ENCODE results near the gene CORIN.
"Not testable (repeated sequence)": the region's sequence is repeated elsewhere in the genome, so short reads cannot be mapped to it uniquely, and the experiment has no call there.

The CORIN gene

GRCh38 chr4:47711646-47712045, 126.2 kb downstream of the CORIN start:
- H3K27ac ChIP-seq = no peak overlapping the region
- ChIA-PET CTCF (no interaction called here), POLR2A (ENCODE audit: low non-redundant PET) (no interaction called here)
- DNase-seq (ENCODE audit: low spot score) = no peak
- TF ChIP-seq CTCF (conservative IDR thresholded peaks at IDR 0.05; ENCODE audit: low read depth) = no peak

GRCh38 chr4:47711183-47711582, 126.7 kb downstream of the CORIN start:
- no peak overlapping the region for H3K27ac ChIP-seq
- ChIA-PET CTCF (interaction anchor here (0.6 kb wide), 1 partner anchor 11 kb away, joined by 4 read pairs; no protein-coding TSS in a partner anchor), POLR2A (ENCODE audit: low non-redundant PET) (no interaction called here)
- no peak for TF ChIP-seq CTCF (conservative IDR thresholded peaks at IDR 0.05; ENCODE audit: low read depth)
- no peak for DNase-seq (ENCODE audit: low spot score)

DNA sequence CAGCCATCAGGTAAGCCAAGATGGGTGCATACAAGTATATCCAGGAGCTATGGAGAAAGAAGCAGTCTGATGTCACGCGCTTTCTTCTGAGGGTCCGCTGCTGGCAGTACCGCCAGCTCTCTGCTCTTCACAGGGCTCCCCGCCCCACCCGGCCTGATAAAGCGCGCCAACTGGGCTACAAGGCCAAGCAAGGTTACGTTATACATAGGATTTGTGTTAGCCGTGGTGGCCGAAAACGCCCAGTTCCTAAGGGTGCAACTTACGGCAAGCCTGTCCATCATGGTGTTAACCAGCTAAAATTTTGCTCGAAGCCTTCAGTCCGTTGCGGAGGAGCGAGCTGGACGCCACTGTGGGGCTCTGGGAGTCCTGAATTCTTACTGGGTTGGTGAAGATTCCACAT, 131.5 kb downstream of the CORIN start:
- POLR2A ChIA-PET (ENCODE audit: low non-redundant PET); H3K27ac ChIP-seq; DNase-seq (ENCODE audit: low spot score): not testable (repeated sequence)
- CTCF ChIA-PET = interaction anchor here (0.6 to 1.0 kb wide), 4 partner anchors 13 to 240 kb away, joined by 3 to 4 read pairs (median 3); no protein-coding TSS in a partner anchor

- DNase-seq (ENCODE audit: low spot score) = peak; percentile 10
- ChIA-PET CTCF (interaction anchor here (0.6 to 1.5 kb wide), 9 partner anchors 14 to 729 kb away, joined by 3 to 7 read pairs (median 3); no protein-coding TSS in a partner anchor), POLR2A (ENCODE audit: low non-redundant PET) (no interaction called here)
- TF ChIP-seq CTCF (conservative IDR thresholded peaks at IDR 0.05; ENCODE audit: low read depth) = 0 out of 2 replicates have a peak, but pooled peaks have one; percentile 3
- H3K27ac ChIP-seq = no peak overlapping the region
Measured at GRCh38 chr4:47705326-47705981, 132.4 kb downstream of the CORIN start.

DNA sequence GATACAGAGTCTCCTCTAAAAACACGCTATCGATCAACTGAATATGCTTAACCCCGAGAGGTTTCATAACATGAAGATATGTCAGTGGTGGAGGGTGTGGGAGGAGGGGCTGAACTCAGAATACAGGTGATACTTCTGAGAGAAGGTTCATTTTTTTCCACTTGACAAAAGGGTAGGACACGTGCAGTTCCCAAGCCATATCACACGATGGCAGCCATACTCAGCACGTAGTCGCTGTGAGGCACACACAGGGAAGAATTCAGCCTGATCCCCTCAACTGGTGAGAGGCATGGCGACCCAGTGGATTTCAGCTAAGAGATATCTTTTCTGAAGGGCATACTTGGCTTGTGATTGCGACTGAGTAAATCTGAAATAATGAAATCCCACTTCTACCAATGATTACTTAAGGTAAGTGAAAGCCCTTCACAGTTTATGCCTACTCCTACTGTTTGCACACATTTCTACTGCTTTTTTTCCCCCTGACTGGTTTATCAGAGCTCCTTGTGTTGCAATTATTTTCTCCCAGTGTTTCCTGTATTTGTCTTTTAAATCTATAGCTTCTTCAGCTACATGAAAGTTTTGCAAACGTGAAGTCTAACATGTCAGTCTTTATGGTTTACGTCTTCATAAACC, 133.1 kb downstream of the CORIN start:
- peak; percentile 30; the same call in 1 of the 2 replicates for TF ChIP-seq CTCF (conservative IDR thresholded peaks at IDR 0.05; ENCODE audit: low read depth)
- POLR2A ChIA-PET (ENCODE audit: low non-redundant PET) = no interaction called here
- CTCF ChIA-PET = interaction anchor here (0.6 to 1.5 kb wide), 5 partner anchors 123 to 729 kb away, joined by 3 to 7 read pairs (median 3); no protein-coding TSS in a partner anchor
- DNase-seq (ENCODE audit: low spot score) = peak; percentile 30
- H3K27ac ChIP-seq = no peak overlapping the region

DNA sequence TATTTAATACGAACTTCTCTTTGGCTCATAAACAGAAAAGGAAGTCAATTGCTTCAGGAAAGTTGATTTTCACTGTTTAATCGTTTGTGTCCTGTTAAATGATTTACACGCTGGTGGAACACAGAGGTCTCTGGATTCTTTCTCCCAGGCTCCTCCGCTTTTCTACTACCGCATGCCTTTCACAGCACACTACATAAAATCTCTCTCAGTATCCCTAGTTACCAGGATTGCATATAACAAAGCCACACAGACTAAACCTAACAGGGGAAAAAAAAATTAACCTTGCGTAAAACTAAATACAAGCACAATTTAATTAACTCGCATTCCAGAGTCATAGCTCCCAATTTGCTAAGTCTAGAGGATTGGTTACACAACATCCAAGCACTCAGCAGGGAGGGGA, 133.9 kb downstream of the CORIN start:
- TF ChIP-seq CTCF (conservative IDR thresholded peaks at IDR 0.05; ENCODE audit: low read depth) = no peak
- H3K27ac ChIP-seq = no peak overlapping the region
- no peak for DNase-seq (ENCODE audit: low spot score)
- POLR2A ChIA-PET (ENCODE audit: low non-redundant PET) = no interaction called here
- CTCF ChIA-PET = no interaction called here

DNA sequence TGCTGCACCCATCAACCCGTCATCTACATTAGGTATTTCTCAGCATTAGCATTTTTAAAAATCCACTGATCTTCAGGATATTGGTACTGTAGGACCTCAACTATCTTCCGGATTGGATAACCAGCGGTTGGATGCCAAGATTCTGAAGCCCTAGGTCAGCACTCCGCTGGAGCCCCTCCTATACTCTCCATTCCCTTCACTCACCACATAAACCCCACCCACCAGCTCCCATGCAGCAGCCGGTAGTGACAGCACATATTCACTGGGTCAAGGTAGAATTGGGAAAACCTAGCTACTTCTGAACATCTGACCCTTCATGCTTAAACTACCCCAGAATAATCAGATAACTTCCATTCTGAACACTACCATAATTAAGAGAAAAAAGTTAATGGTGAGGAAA, 134.9 kb downstream of the CORIN start:
- POLR2A ChIA-PET (ENCODE audit: low non-redundant PET) = no interaction called here
- DNase-seq (ENCODE audit: low spot score) = no peak
- CTCF ChIA-PET = interaction anchor here (0.6 to 0.7 kb wide), 2 partner anchors 13 to 591 kb away, joined by 3 read pairs; no protein-coding TSS in a partner anchor
- H3K27ac ChIP-seq = no peak overlapping the region
- no peak for TF ChIP-seq CTCF (conservative IDR thresholded peaks at IDR 0.05; ENCODE audit: low read depth)
